GM18520 (cell line): ENCODE measurements around the gene PDE11A.
"Not testable (repeated sequence)": the region's sequence is repeated elsewhere in the genome, so short reads cannot be mapped to it uniquely, and the experiment has no call there.

Experiments used
- ATAC-seq: cut with Tn5 transposase; IDR thresholded peaks from one replicate; pipeline ENCODE4 v1.9.1; 2021; ENCODE audit not compliant: unreplicated experiment

Gene PDE11A

GRCh38 chr2:178074123-178075005, 1.8 kb upstream of the PDE11A start:
- no peak for ATAC-seq

GRCh38 chr2:178072000-178072382, 586 bp downstream of the PDE11A start:
- no peak for ATAC-seq

- ATAC-seq: no peak
Measured at GRCh38 chr2:178070824-178071223, 1.8 kb downstream of the PDE11A start.

- ATAC-seq: no peak
Measured at GRCh38 chr2:178069551-178069950, 3.0 kb downstream of the PDE11A start.

- no peak for ATAC-seq
Measured at GRCh38 chr2:178068823-178069454, 3.6 kb downstream of the PDE11A start.

- ATAC-seq: no peak
Measured at GRCh38 chr2:178066890-178067669, 5.5 kb downstream of the PDE11A start.

GRCh38 chr2:178066324-178066723, 6.3 kb downstream of the PDE11A start:
- no peak for ATAC-seq

- no peak for ATAC-seq
Measured at GRCh38 chr2:178059681-178060080, 12.9 kb downstream of the PDE11A start.

GRCh38 chr2:178059111-178059510, 13.5 kb downstream of the PDE11A start:
- ATAC-seq: no peak

GRCh38 chr2:178057179-178057680, 15.3 kb downstream of the PDE11A start:
- ATAC-seq: no peak

- ATAC-seq: no peak
Measured at GRCh38 chr2:178056345-178056744, 16.2 kb downstream of the PDE11A start.

GRCh38 chr2:178051257-178051656, 21.3 kb downstream of the PDE11A start:
- ATAC-seq: not testable (repeated sequence)

GRCh38 chr2:178047391-178047790, 25.2 kb downstream of the PDE11A start:
- ATAC-seq: no peak

- ATAC-seq: no peak
Measured at GRCh38 chr2:178044836-178045235, 27.7 kb downstream of the PDE11A start.

- no peak for ATAC-seq
Measured at GRCh38 chr2:178043266-178043665, 29.3 kb downstream of the PDE11A start.

- not testable (repeated sequence) for ATAC-seq
Measured at GRCh38 chr2:178033583-178033982, 39.0 kb downstream of the PDE11A start.

GRCh38 chr2:178029342-178029741, 43.2 kb downstream of the PDE11A start:
- no peak for ATAC-seq

- no peak for ATAC-seq
Measured at GRCh38 chr2:178025551-178026185, 46.9 kb downstream of the PDE11A start.

- no peak for ATAC-seq
Measured at GRCh38 chr2:178018141-178018540, 54.4 kb downstream of the PDE11A start.

GRCh38 chr2:178016612-178017011, 56.0 kb downstream of the PDE11A start:
- no peak for ATAC-seq

- no peak for ATAC-seq
Measured at GRCh38 chr2:178012639-178013038, 59.9 kb downstream of the PDE11A start.
